GOT3 (cell line): ENCODE results near the gene PIP4K2A.
"Not testable (repeated sequence)": the region's sequence is repeated elsewhere in the genome, so short reads cannot be mapped to it uniquely, and the experiment has no call there.

Experiments used
- DNase-seq: peaks from one replicate; lab custom pipeline; 2025; ENCODE audit warnings: mixed read lengths; lab: John Stamatoyannopoulos, UW

The PIP4K2A gene

GRCh38 chr10:22719406-22720042 is 5.1 kb upstream of the PIP4K2A start:
- DNase-seq: no peak

DNA sequence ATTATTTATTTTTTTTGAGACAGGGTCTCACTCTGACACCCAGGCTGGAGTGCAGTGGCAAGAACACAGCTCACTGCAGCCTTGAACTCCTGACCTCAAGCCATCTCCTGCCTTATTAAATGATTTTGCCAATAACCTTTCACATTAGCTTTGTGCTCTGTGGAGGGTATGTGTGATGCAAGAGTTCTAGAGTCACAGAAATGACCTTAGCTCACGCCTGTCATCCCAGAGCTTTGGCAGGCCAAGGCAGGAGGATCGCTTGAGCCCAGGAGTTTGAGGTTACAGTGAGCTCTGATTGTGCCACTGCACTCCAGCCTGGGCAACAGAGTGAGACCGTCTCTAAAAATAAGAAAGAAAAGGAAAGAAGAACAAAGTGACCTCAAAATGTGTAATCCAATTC is 4.3 kb upstream of the PIP4K2A start:
- DNase-seq: not testable (repeated sequence)

GRCh38 chr10:22717728-22718127 is 3.4 kb upstream of the PIP4K2A start:
- DNase-seq: no peak

GRCh38 chr10:22716943-22717342 is 2.6 kb upstream of the PIP4K2A start:
- no peak for DNase-seq

- no peak for DNase-seq
Measured at GRCh38 chr10:22715290-22715625, 880 bp upstream of the PIP4K2A start.

GRCh38 chr10:22713853-22714478 is 412 bp downstream of the PIP4K2A start:
- no peak for DNase-seq

GRCh38 chr10:22712956-22713852 is 1.2 kb downstream of the PIP4K2A start:
- DNase-seq: no peak

DNA sequence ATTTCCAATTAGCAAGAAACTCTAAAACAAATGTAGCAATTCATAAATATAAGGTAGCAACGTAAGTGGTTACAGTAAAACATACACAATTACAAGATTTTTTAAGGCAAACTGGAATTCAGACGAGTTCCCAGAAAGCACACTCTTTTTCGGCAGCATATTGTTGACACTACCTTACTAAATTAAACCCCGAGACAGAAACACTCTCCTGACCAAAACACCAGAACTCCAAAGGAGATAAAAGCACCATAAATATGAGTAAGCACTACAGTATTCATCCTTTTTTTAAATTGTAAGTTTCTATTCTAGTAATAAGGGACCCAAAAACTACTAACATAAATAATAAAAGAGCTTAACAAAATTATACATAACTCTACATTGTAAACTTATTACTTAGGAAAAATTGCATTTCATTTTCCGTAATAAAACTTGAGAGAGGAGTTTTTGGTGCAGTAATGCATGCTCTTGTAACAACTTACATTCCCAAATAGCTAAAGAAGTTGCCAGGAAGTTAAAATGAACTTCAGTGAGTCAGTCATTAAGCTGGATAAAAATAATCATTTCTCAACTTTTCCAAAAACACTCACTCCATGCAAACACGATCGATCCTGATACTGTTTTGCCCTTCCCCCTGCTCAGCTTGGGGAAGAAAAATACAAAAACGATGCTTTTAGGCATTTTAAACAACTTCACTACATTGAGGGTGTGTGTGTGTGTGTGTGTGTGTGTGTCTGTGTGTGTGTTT is 2.0 kb downstream of the PIP4K2A start:
- no peak for DNase-seq

- no peak for DNase-seq
Measured at GRCh38 chr10:22711373-22711772, 3.0 kb downstream of the PIP4K2A start.

GRCh38 chr10:22710139-22710745 is 4.1 kb downstream of the PIP4K2A start:
- DNase-seq: no peak

DNA sequence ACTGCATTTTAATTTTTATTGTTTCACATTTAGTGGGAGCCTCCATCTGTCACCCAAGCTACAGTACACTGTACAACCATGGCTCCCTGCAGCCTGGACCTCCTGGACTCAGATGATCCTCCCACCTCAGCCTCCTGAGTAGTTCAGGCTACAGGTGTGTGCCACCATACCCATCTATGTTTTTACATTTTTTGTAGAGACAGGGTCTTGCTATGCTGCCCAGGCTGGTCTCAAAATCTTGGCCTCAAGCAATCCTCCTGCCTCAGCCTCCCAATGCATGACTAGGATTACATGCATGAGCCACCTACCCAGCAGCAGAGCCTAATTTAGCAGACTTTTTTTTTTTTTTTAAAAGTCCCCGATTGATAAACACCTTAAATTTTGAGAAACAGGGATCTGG is 5.6 kb downstream of the PIP4K2A start:
- no peak for DNase-seq

DNA sequence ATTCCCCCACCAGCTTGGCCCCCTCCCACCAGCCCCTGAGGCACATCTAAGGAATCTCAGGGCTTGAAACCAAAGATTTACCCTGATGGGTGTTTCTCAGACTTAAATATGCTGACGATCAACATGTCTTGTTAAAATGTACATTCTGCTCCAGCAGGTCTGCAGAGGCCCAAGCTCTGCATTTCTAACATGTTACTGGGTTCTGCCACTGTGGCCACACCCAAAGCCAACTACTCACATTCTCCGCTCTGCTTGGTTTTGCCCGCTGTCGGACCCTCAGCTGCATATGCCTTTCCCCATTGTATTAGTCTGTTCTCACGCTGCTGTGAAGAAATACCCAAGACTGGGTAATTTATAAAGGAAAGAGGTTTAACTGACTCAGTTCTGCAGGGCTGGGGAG is 8.9 kb downstream of the PIP4K2A start:
- no peak for DNase-seq

DNA sequence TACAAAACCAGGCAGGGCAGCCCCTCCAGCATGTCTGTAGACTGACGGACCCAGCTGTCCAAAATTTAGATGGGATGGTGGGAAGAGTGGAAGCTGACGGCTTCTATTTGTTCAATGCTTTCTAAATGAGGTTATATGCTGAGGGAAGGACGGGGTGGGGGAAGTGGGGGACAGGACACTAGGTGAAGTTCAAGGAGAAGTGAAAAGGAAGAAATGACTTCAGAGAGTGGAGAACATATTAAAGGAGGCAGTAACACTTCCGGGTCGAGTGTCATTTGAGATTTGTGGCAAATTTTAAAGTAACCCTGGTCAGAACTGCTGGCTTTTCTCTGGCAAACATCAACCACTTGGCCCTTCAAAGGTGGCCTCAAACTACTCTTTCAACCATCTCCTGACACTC is 9.4 kb downstream of the PIP4K2A start:
- no peak for DNase-seq

DNA sequence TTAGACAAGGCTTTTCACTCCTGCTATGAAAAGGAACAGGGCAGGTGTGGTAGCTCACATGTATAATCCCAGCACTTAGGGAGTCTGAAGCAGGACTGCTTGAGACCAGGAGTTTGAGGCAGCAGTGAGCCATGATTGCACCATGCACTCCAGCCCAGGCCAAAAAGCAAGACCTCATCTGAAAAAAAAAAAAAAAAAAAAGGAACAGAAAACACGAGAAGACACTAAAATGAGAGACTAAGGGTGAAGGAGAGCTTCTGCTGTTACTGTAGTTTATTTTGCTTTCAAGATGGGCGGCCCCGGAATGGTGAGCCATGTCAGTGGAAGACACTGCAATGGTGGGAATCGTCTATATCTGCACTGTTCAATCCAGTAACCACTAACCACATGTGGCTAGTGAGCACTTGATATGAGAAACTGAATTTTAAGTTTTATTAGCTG is 9.9 kb downstream of the PIP4K2A start:
- no peak for DNase-seq

DNA sequence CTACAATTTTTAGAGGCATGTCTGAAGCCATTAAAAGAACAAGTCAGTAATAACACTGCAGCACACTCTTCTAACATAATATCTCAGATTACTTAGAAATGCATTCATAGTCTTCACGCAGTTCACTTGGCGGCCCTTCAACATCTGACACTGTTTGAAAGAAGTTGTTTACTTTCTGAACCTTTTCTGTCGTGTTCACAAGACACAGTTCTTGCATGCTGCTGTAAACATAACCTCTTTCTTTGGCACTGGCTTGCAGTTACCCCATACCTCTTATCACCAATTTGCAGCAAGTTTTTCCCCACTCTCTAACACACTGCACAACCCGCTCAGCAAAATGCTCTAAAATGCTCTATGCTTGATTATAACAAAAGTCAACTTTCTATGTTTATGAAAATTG is 12.0 kb downstream of the PIP4K2A start:
- DNase-seq: no peak

DNA sequence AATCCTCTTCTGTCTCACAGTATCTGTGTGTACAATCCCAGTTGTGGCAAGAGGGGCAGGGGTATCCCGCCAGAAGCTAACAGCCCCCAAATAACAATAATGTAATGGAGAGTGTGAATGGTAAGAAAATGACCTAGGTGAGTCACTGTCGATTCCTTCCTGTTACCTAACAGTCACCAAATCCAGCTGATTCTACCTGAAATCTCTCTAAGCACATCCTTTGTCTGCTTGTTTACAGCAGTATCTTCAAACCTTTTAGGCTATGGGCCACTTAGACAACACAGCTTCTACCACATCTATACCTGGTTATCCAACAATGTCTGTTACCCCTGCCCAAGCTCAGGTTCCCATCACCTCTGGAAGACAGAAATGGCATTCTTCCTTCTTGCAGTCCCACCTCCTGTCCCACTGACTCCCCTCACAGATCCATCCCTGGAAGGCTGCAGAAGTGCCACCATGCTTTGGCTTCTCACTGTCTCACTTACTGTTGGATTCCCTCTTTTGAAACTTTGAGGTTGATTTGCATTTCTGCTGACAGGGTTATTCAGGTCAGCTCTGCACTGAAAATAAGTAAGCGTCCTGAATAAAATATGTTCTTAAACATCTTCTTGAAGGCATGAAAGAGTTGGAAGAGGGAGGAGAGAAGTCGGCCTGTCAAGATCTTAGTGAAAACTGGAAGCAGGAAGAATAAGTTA is 13.1 kb downstream of the PIP4K2A start:
- DNase-seq: no peak

- DNase-seq: no peak
Measured at GRCh38 chr10:22700489-22700888, 13.9 kb downstream of the PIP4K2A start.

DNA sequence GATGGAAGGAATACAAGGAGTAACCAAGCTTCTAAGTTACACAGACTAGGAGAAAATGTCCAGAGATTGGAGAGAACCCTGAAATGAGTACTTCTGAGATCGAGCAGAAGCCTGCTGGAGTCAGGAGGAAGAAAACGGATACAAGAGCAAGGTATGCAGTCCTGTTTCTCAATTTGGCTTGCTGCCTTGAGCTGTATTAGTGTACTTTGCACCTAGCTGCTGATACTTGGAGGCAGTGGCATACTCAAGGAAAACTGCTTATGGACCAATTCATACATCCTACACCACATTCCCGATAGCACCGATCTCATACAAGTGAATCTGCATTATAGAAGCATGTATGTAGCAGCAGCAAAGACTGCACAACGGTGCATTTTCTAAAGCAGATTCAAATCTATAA is 14.4 kb downstream of the PIP4K2A start:
- DNase-seq: no peak

DNA sequence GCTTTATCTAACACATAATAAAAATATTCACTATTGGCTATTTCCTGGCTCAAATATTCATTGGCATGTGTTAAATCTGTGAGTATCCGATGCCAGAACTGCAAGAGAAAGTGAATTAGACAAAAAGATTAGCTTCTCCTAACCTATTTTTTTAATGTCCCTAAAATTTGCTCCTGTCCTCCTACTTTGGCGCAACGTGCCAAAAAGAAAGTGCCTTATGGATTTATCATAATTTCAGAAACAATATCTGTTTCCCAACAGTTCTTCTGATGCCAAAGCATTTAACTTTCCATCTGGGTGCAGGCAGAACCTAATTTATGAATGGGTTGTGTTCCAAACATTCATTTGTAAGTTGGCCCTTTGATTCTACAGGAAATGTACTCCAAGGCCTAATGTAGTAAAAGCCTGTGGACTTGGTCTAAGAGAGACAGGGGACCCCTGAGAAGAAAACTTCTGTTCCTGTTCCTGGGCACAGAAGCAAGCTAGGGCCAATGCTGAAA is 15.4 kb downstream of the PIP4K2A start:
- no peak for DNase-seq

GRCh38 chr10:22697800-22698199 is 16.6 kb downstream of the PIP4K2A start:
- no peak for DNase-seq

GRCh38 chr10:22697101-22697500 is 17.3 kb downstream of the PIP4K2A start:
- DNase-seq: no peak
